Rectal smooth muscle tissue (tissue), 1 donor: ENCODE measurements around the gene PTPRS.

Source experiments
- H3K27ac ChIP-seq: one replicate; pipeline ENCODE4 v1.7.0; 2013; ENCODE audit warnings: low read depth, low read length, inconsistent platforms
- H3K27me3 ChIP-seq: one replicate; pipeline ENCODE4 v1.7.0; 2013; ENCODE audit warnings: low read length; ENCODE audit not compliant: control insufficient read depth, insufficient read depth
- H3K36me3 ChIP-seq: one replicate; pipeline ENCODE4 v1.7.0; 2013; ENCODE audit warnings: low read length; ENCODE audit not compliant: control insufficient read depth, insufficient read depth
- H3K4me1 ChIP-seq: one replicate; pipeline ENCODE4 v1.7.0; 2013; ENCODE audit warnings: low read length; ENCODE audit not compliant: control insufficient read depth, insufficient read depth
- H3K4me3 ChIP-seq: one replicate; pipeline ENCODE4 v1.7.0; 2013; ENCODE audit warnings: low read length
- H3K9ac ChIP-seq: one replicate; pipeline ENCODE4 v1.7.0; 2013; ENCODE audit warnings: low read length

Gene PTPRS

DNA sequence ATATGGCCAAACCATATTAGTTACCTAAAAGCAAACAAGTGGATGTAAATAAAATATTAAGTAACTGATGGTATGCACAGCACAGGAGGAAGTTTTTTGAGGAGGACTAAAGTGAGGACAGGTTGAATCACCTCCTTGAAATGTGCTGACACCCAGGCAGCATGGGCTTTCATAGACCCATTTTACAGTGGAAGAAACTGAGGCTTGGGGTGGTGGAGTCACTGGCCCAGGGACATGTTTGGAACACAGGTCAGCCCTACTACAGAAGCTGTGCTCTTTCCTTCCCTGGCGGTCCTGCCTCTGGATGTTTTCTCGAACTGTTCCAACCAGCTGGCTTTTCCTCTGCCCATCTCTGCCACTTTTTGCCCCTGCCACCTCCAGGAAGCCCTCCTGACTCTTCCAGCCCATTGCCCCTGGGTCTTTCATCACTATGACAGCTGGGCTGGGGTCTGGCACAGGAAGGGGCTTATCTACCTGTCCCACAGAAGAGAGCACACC lies 11.2 kb upstream of the PTPRS start:
- Histone ChIP-seq H3K27me3 (peaks cover 4% of the 10 kb centered on the region), H3K4me3 (no peak overlapping the region), H3K9ac (no peak overlapping the region), H3K36me3 (no peaks in the 10 kb centered on the region), H3K27ac (no peak overlapping the region), H3K4me1 (no peaks in the 10 kb centered on the region)

- Histone ChIP-seq H3K36me3 (no peaks in the 10 kb centered on the region), H3K27ac (no peak overlapping the region), H3K27me3 (no peaks in the 10 kb centered on the region), H3K4me1 (no peaks in the 10 kb centered on the region), H3K9ac (no peak overlapping the region), H3K4me3 (no peak overlapping the region)
Observed at GRCh38 chr19:5349041-5349440, 8.4 kb upstream of the PTPRS start.

- Histone ChIP-seq H3K9ac (no peak overlapping the region), H3K36me3 (no peaks in the 10 kb centered on the region), H3K27ac (no peak overlapping the region), H3K4me3 (no peak overlapping the region), H3K4me1 (no peaks in the 10 kb centered on the region), H3K27me3 (no peaks in the 10 kb centered on the region)
Observed at GRCh38 chr19:5345895-5346386, 5.3 kb upstream of the PTPRS start.

DNA sequence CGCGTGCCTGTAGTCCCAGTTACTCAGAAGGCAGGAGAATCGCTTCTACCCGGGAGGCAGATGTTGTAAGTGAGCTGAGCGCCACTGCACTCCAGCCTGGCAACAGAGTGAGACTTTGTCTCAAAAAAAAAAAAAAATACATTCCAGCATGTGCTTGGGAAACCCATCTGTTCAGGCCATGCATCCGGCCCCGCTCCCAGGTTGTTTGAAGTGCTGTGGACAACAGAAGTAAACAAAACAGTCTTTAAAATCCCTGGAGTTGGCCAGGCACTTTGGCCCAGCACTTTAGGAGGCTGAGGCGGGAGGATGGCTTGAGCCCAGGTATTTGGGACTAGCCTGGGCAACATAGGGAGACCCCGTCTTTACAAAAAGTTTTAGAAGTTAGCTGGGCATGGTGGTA lies 3.2 kb upstream of the PTPRS start:
- Histone ChIP-seq H3K4me1 (peaks cover 7% of the 10 kb centered on the region), H3K36me3 (no peaks in the 10 kb centered on the region), H3K27me3 (peaks cover 5% of the 10 kb centered on the region)

GRCh38 chr19:5342573-5343201 lies 2.1 kb upstream of the PTPRS start:
- Histone ChIP-seq H3K9ac (no peak overlapping the region), H3K27me3 (peaks cover 8% of the 10 kb centered on the region), H3K27ac (no peak overlapping the region), H3K36me3 (no peaks in the 10 kb centered on the region), H3K4me3 (no peak overlapping the region), H3K4me1 (peaks cover 7% of the 10 kb centered on the region)

More for the DNA sequence above, 3.2 kb upstream of the PTPRS start:
- Histone ChIP-seq H3K4me3 (no peak overlapping the region), H3K9ac (no peak overlapping the region), H3K27ac (no peak overlapping the region)

- no peak overlapping the region for H3K9ac ChIP-seq
- H3K4me3 ChIP-seq: no peak overlapping the region
- H3K27me3 ChIP-seq: peaks cover 10% of the 10 kb centered on the region
- H3K4me1 ChIP-seq: peaks cover 7% of the 10 kb centered on the region
- no peak overlapping the region for H3K27ac ChIP-seq
- H3K36me3 ChIP-seq: no peaks in the 10 kb centered on the region
Observed at GRCh38 chr19:5341981-5342380, 1.4 kb upstream of the PTPRS start.

DNA sequence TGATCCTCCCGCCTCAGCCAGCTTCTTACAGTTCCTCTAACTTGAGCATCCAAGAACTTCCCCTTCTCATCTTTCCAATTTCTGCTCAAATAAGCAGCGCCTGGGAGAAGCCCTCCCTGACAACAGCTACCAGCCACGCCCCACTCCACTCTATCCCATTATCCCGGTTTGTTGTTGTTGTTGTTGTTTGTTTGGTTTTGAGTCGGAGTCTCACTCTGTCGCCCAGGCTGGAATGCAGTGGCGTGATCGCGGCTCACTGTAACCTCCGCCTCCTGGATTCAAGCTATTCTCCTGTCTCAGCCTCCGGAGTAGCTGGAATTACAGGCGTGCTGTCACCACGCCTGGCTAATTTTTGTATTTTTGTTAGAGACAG lies 822 bp upstream of the PTPRS start:
- Histone ChIP-seq H3K4me3 (no peak overlapping the region), H3K27me3 (peaks cover 10% of the 10 kb centered on the region), H3K4me1 (peaks cover 7% of the 10 kb centered on the region), H3K36me3 (no peaks in the 10 kb centered on the region), H3K27ac (no peak overlapping the region), H3K9ac (no peak overlapping the region)

GRCh38 chr19:5339950-5340636 lies 519 bp downstream of the PTPRS start:
- Histone ChIP-seq H3K9ac (no peak overlapping the region), H3K36me3 (no peaks in the 10 kb centered on the region), H3K4me3 (peak overlapping the region; percentile 52), H3K4me1 (peaks cover 7% of the 10 kb centered on the region), H3K27ac (no peak overlapping the region), H3K27me3 (peaks cover 10% of the 10 kb centered on the region)

DNA sequence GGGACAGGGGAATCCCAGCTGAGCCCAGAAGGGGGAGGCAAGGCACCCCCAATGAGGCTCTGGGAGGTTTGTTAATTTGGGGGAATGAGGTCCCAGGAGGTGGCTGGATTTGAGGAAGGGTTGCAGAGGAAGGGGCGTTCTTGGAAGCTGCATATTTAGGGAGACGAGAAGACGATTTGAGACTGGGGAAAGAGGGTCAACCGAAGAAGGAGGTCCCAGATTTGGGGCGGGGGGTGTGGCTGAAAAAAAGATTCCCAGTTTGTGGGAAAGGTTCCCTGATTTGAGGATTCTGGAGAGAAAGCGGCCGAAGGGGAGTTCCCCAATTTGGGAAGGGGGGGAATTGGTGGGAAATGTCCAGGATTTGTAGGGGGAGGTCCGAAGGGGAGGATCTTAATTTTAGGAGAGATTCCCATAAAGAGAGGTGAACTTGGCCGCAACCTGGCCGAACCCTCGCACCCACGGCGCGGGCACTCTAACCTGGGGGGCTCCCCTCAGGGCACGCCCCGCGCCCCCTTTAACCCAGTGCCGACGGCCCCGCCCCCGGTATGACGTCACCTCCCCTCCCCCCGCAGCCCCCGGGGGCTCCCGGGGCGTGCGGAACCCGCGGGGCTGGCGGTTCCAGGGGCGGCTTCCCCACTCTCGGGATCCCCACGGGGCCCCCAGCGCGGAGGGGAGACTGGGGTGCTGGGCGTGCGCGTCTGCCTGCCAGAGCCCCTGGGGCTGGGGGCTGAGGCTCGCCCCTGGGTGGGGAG lies 1.2 kb downstream of the PTPRS start:
- Histone ChIP-seq H3K4me3 (peak overlapping the region; percentile 52), H3K27me3 (peaks cover 10% of the 10 kb centered on the region), H3K27ac (no peak overlapping the region), H3K9ac (no peak overlapping the region), H3K4me1 (peaks cover 7% of the 10 kb centered on the region), H3K36me3 (no peaks in the 10 kb centered on the region)

DNA sequence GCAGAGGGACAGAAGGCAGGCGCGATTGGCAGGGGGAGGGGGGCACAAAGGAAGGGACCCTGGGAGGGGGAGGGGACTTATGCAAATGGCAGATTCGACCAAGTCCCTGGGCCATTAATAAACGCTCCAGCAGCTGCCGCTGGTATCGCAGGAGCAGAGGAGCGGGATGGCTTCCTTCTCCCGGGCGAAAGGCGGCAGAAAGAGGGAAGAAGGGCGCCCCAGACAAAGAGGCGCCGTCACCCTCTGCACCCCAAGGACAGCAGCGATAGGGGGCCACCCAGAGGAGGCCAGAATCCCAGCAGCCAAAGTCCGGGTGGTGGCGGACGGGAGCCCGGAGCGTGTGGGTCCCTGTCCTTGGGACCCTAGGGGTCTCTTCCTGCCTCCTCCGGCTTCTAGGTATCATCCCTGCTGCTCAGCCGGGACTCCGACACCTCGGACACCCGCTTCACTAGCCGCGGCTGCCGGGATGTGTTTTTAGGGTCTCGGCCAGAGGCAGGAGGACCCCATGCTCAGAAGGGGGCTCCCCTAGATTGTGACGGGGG lies 1.9 kb downstream of the PTPRS start:
- Histone ChIP-seq H3K4me1 (peaks cover 7% of the 10 kb centered on the region), H3K27me3 (peaks cover 10% of the 10 kb centered on the region), H3K9ac (no peak overlapping the region), H3K4me3 (no peak overlapping the region), H3K27ac (no peak overlapping the region), H3K36me3 (no peaks in the 10 kb centered on the region)

DNA sequence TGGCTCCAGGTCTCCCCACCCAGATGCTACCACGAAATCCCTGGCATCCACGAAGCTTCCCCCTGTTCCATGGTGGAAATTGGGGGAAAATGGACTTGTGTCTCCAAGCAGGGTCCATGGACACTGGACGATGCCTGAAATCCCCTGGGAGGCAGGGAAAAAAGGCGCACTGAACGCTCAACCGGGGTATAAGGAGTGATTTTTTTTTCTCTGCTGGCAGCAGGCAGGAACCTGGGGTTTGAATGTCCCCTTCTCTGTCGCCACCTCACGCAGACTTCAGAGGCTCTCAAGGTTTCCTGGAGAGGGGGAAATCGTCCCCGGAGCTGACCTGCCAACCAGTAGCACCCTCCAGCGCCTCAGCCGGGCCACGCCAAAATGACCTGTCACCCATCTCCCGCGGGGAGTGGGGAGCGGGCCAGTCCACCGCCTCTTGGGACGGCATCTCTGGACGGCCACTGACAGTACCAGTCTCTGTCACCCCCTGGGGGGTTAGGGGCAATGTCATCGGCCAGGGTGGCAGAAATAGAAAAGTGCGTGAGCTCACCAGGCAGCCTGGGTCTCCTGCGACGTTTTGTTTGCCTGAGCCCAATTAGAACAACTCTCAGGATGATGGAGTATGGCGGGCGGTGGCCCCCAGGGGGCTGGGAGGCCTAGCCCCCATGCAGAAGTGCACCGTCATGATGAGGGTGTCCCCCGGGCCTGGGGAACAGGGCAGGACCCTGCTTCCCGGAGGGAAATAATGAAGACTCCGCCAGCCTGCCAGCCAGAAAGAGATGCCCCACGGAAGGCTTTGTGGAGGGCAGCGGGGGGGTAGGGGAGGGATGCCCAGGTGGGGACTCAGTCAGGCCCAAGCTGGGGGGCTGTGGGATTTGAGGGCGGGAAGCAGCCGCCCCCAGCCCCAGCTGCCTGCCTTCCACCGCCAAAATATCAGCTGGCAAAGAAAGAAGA lies 2.6 kb downstream of the PTPRS start:
- H3K4me1 ChIP-seq: peaks cover 7% of the 10 kb centered on the region
- no peak overlapping the region for H3K9ac ChIP-seq
- H3K4me3 ChIP-seq: no peak overlapping the region
- no peak overlapping the region for H3K27ac ChIP-seq
- H3K27me3 ChIP-seq: peaks cover 10% of the 10 kb centered on the region
- no peaks in the 10 kb centered on the region for H3K36me3 ChIP-seq
